CD1c-positive myeloid dendritic cell (primary cell): ENCODE data around the gene TRABD2A.
"Not testable (repeated sequence)": the region's sequence is repeated elsewhere in the genome, so short reads cannot be mapped to it uniquely, and the experiment has no call there.

ENCODE experiments used
- DNase-seq: peaks from one replicate; pipeline ENCODE4 v3.0.0-alpha.2; 2016; ENCODE audit errors: extremely low spot score

Gene TRABD2A

GRCh38 chr2:84879584-84880394, 1.1 kb downstream of the TRABD2A start:
- DNase-seq = peak; percentile 49

DNA sequence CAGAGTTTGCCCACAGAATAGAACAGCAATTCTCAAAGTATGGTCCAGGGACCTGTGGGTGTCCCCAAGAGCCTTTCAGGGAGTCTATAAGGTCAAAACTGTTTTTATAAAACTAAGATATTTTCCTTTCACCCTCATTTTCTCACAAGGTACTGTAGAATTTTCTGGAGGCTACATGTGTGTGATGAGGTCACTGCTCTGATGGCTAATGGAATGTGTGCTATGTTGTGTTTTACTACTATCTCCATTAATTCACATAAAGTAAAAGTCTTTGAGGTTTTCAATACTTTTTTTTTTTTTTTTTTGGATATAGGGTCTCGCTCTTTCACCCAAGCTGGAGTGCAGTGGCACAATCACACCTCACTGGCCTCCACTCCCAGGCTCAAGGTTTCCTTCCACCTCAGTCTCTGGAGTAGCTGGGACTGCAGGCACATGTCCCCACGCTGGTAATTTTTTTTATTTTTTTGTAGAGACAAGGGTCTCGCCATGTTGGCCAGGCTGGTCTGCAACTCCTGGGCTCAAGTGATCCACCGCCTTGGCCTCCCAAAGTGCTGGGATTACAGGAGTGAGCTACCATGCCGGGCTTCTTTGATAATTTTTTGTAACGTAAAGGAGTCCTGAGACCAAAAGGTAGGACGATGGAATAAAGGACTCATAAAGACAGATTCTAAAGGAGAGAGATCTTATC, 1.8 kb downstream of the TRABD2A start:
- no peak for DNase-seq

DNA sequence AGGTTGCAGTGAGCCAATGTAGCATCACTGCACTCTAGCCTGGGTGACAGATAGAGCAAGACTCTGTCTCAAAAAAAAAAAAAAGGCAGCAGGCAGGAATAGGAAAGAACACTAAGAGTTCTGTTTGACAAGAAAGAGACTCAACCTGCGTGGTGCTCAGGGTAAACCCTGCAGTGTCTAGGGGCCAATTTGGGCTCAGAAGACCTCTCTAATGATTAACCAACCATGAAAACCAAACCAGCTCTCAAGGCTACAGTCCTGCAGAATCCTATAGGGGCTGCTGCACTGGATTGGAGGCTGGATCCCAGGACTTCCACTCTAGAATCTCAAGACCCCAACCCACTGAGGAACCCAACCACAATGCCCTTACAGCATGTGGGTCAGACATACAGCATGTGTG, 2.4 kb downstream of the TRABD2A start:
- DNase-seq = no peak

- DNase-seq = no peak
Measured at GRCh38 chr2:84876369-84876768, 4.5 kb downstream of the TRABD2A start.

DNA sequence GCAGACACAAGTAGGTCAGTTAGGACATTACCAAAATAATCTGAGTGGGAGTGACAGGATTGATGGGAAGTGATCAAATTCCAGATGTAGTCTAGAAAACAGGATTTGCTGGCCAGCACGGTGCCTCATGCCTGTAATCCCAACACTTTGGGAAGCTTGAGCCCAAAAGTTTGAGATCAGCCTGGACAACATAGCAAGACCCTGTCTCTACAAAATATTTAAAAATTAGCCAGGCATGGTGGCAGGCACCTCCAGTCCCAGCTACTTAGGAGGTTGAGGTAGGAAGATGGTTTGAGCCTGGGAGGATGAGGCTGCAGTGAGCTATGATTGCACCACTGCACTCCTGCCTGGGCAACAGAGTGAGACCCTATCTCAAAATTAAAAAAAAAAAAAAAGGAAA, 5.3 kb downstream of the TRABD2A start:
- not testable (repeated sequence) for DNase-seq

GRCh38 chr2:84875213-84875560, 5.7 kb downstream of the TRABD2A start:
- no peak for DNase-seq

DNA sequence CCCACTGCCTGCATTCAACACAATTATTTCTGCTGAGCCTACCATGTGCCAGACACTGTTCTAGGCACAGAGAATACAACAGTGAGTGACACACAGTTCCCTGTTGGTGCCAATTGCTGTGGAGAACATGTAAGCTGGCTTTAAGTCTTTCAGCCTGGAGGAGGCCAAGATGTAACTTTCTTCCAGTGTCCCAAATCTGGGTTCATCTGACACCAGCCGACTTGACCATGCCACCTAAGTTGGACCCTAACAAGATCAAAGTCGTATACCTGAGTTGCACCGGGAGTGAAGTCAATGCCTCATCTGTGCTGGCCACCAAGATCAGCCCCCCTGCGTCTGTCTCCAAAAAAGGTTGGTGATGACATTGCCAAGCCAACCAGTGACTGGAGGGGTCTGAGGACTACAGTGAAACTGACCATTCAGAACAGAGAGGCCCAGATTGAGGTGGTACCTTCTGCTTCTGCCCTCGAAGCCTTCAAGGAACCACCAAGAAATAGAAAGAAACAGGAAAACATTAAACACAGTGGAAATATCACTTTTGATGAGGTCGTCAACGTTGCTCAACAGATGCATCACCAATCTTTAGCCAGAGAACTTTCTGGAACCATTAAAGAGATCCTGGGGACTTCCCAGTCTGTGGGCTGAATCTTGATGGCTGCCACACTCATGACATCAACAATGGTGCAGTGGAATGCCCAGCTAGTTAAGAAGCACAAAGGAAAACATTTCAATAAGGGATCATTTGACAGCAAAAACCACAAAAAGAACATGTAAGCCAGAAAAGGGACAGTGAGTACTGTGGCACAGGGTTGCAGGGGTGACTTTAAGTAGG, 6.3 kb downstream of the TRABD2A start:
- peak; percentile 30 for DNase-seq

- DNase-seq = no peak
Measured at GRCh38 chr2:84873350-84873749, 7.5 kb downstream of the TRABD2A start.

DNA sequence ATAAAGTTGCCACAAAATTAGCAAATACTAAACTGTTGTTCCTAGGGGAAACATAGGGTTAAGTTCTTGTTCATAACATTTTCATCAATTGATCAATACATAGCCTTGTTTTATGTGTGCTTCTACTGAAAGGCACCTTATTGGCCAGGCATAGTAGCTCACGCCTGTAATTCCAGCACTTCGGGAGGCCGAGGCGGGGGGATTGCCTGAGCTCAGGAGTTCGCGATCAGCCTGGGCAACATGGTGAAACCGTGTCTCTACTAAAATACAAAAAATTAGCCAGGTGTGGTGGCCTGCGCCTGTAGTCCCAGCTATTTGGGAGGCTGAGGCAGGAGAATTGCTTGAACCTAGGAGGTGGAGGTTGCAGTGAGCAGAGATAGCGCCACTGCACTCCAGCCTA, 8.2 kb downstream of the TRABD2A start:
- not testable (repeated sequence) for DNase-seq

GRCh38 chr2:84870306-84870705, 10.6 kb downstream of the TRABD2A start:
- no peak for DNase-seq

DNA sequence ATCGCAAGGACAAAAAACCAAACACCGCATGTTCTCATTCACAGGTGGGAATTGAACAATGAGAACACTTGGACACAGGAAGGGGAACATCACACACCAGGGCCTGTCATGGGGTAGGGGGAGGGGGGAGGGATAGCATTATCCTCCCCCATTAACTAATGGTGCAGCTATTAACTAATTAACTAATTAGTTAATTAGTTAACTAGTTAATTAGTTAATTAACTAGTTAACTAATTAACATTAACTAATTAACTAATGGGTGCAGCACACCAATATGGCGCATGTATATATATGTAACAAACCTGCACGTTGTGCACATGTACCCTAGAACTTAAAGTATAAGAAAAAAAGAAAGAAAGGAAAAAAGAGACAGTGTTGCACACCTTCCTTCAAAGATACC, 12.6 kb downstream of the TRABD2A start:
- DNase-seq = not testable (repeated sequence)

DNA sequence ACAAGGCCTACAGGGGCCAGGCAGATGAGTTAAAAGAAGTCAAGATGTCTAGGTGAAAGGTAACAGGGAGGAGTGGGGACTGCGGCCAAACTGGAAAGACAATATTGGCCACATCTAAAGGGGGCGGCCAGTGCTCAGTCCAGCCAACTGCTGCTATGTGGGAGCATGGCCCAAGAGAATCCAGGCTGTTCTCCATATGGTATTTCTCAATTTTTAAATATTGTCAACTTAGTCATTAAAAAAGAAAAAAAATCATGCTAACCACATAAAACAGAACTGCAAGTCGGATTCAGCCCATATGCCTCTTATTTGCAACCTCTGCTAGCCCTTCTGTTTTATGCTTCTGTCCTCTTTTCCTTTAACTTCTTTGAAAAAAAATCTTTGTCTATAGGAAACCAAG, 14.8 kb downstream of the TRABD2A start:
- DNase-seq = no peak

DNA sequence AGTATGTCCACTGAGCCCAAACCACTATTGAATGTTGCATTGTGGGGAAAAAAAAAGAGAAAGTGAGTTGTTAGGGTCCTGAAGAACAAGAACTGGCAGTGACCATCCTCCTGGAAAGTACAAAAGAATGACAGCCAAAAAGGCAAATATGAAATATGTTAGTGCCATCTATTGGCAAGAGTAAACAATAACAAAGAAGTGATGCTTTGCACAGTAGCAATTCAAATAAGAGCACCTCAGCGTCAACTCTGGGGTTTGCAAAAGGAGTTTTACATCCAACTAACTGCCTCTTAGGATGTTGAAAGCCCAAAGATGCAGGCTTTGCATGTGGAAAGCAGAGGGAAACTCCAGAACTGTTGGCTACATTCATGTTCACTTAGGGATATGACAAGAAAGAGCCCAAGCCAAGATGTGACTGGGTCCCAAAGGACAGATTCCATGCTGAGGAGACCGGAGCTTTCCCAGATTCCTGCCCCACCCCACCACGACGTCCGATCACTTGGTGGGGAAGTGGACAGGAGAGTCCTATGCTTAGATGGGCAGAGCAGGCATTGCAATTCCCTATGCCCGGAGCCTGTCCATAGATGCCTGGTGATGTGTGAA, 15.6 kb downstream of the TRABD2A start:
- peak; percentile 48 for DNase-seq

- DNase-seq = no peak
Measured at GRCh38 chr2:84862006-84862405, 18.9 kb downstream of the TRABD2A start.

- DNase-seq = no peak
Measured at GRCh38 chr2:84861539-84861938, 19.3 kb downstream of the TRABD2A start.

DNA sequence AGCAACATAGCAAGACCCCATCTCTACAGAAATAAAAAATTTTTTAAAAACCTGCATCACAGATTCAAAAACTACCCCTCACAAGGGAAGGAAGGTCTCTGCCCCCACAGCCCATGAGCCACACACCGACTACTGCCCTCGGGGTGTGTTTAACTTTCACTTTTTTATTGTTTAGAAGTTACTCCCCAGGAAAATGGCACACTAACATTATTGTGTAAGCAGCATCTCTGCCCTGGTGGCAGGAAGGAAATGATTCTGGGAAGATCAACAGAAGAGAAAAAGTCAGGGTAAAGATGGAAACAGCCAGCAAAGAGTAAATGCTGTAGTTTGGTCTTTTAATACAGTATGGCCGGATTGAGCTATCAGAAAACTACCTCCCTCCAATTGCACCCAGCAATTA, 21.9 kb downstream of the TRABD2A start:
- no peak for DNase-seq

DNA sequence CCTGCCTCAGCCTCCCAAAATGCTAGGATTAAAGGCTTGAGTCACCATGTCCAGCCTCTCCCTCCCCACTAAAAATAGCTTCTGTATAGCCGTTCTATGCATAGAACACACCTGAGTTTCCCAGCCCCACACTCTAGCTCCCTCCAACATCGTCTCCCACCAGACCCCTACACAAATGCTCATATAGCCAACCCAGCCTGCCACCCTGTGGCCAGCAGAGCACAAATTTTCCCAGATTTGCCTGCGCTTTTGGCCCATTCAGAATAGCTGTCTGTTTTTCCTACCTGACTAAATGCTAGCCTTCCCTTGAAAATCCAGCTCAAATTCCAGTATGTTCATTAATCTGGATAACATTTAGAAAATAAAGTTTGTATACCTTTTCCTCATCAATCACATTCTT, 22.8 kb downstream of the TRABD2A start:
- DNase-seq = no peak

GRCh38 chr2:84857566-84857965, 23.3 kb downstream of the TRABD2A start:
- DNase-seq = no peak

DNA sequence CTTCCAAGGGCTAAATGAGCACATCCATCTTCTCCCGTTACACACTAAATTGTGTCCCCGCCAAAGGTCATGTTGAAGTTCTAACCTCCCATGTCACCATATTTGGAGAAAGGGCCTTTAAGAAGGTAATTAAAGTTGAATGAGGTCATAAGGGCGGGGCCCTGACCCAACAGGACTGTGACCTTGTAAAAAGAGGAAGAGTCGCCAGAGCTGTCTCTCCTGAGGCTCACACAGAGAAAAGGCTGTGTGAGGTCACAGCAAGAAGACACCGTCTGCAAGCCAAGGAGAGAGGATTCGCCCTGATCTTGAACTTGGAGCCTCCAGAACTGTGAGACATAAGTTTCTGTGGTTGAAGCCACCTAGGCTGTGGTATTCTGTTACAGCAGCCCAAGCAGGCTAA, 24.1 kb downstream of the TRABD2A start:
- peak; percentile 70 for DNase-seq

DNA sequence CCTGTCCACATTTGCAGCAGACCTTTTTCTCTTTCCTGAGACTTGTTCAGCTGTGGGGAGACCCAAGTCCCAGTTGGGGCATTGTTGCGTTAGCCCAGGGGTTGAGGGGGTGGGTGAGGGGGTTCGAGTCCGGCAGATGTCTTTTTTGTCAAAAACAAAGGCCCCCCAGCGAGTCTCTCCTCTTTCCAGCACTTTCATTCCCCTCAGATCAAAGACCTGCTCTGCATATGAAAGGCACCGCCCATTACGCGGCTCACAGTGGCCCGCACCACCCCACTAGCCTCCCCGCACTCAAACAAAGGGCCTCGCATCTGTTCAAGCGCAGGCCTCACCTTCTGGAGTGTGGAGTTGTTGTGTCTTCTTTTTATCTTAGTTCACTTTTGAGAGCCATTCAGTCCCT, 25.2 kb downstream of the TRABD2A start:
- no peak for DNase-seq

GRCh38 chr2:84854850-84855249, 26.0 kb downstream of the TRABD2A start:
- DNase-seq = no peak

- no peak for DNase-seq
Measured at GRCh38 chr2:84851876-84852275, 29.0 kb downstream of the TRABD2A start.
